Chondrocyte (in vitro differentiated cells): ENCODE results near the gene SLIT3. TPM values are rescaled to one million over a fixed set of nuclear protein-coding genes. Genes with fewer than 3 reads are reported as not detected.

Source experiments
- DNase-seq: peaks from one replicate; pipeline ENCODE4 v3.0.0; 2021; ENCODE audit warnings: mixed read lengths, low spot score
- H3K27ac Mint-ChIP-seq: one replicate; pipeline ENCODE4 v1.8.0; 2021; ENCODE audit warnings: mild to moderate bottlenecking, moderate library complexity, mixed read lengths; ENCODE audit not compliant: unreplicated experiment
- H3K27me3 Mint-ChIP-seq: 2 replicates; pipeline ENCODE4 v1.8.0; 2021; ENCODE audit warnings: low read depth, mixed read lengths
- H3K36me3 Mint-ChIP-seq: 2 replicates; pipeline ENCODE4 v1.8.0; 2021; ENCODE audit warnings: low read depth, mixed read lengths
- H3K4me1 Mint-ChIP-seq: 2 replicates; pipeline ENCODE4 v1.8.0; 2021; ENCODE audit warnings: low read depth, mild to moderate bottlenecking, mixed read lengths
- H3K4me3 Mint-ChIP-seq: one replicate; pipeline ENCODE4 v1.8.0; 2021; ENCODE audit warnings: mild to moderate bottlenecking, moderate library complexity, mixed read lengths; ENCODE audit not compliant: unreplicated experiment
- H3K9me3 Mint-ChIP-seq: 2 replicates; pipeline ENCODE4 v1.8.0; 2021; ENCODE audit warnings: low read depth, mixed read lengths
- total RNA-seq: library from RNA; stranded (reverse); gene quantifications from 3 replicates; pipeline ENCODE4 v1.2.1, GENCODE V29; 2021
- TF ChIP-seq, protein P1 (sequence below): fragments of 200-600 bp; sonication (generic); IDR thresholded peaks from 2 replicates; pipeline ENCODE4 v1.5.0; 2021; ENCODE audit warnings: antibody characterized with exemption, mild to moderate bottlenecking, moderate library complexity

The SLIT3 gene
- total RNA-seq, 1 donor from 2014 or later = 116 TPM

DNA sequence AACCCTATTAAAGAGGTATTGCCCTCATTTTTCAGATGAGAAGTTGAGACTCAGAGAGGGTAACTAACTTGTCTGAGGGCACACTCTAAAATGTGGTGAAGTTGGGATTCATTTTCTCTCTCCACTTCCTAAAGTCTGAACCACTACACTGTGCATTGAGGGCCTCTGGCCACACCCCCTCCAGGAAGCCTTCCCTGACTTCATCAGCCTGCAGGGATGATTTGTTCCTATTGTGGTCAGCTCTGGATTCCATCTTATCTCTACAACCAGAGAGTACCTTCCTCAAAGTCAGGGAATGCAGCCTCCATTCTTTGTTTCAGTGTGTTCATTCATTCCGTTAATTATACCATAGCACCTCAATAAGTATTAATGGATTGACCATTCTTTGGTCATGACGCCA lies 365.8 kb downstream of the SLIT3 start:
- Mint-ChIP-seq H3K4me3 (no peak overlapping the region), H3K27me3 (no peaks in the 10 kb centered on the region), H3K27ac (no peak overlapping the region), H3K4me1 (peaks cover 17% of the 10 kb centered on the region), H3K36me3 (peaks cover 7% of the 10 kb centered on the region), H3K9me3 (no peaks in the 10 kb centered on the region)
- no peak for DNase-seq
- TF ChIP-seq, protein P1, sequence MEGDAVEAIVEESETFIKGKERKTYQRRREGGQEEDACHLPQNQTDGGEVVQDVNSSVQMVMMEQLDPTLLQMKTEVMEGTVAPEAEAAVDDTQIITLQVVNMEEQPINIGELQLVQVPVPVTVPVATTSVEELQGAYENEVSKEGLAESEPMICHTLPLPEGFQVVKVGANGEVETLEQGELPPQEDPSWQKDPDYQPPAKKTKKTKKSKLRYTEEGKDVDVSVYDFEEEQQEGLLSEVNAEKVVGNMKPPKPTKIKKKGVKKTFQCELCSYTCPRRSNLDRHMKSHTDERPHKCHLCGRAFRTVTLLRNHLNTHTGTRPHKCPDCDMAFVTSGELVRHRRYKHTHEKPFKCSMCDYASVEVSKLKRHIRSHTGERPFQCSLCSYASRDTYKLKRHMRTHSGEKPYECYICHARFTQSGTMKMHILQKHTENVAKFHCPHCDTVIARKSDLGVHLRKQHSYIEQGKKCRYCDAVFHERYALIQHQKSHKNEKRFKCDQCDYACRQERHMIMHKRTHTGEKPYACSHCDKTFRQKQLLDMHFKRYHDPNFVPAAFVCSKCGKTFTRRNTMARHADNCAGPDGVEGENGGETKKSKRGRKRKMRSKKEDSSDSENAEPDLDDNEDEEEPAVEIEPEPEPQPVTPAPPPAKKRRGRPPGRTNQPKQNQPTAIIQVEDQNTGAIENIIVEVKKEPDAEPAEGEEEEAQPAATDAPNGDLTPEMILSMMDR = no peak

DNA sequence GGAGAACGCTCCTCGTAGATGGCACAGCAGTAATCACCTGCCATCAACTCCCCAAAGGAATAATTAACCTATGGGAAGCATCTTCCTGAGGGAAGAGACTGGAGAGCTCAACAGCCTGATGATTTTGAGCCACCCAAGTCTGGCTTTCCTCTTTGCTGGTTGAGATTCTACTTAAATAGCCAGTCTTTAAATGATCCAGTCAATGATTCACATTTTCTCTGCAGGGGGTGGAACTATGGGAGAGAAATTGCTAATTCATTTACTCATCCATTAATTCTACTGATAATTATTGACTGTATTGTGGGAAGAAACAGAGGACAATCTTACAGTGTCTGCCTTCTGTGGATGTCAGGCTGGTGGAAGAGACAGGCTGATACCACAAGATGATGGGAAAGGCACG lies 366.8 kb downstream of the SLIT3 start:
- Mint-ChIP-seq H3K4me1 (peaks cover 17% of the 10 kb centered on the region), H3K27ac (no peak overlapping the region), H3K27me3 (no peaks in the 10 kb centered on the region), H3K4me3 (no peak overlapping the region), H3K9me3 (no peaks in the 10 kb centered on the region), H3K36me3 (peaks cover 7% of the 10 kb centered on the region)
- TF ChIP-seq, protein P1 = no peak
- DNase-seq = no peak

DNA sequence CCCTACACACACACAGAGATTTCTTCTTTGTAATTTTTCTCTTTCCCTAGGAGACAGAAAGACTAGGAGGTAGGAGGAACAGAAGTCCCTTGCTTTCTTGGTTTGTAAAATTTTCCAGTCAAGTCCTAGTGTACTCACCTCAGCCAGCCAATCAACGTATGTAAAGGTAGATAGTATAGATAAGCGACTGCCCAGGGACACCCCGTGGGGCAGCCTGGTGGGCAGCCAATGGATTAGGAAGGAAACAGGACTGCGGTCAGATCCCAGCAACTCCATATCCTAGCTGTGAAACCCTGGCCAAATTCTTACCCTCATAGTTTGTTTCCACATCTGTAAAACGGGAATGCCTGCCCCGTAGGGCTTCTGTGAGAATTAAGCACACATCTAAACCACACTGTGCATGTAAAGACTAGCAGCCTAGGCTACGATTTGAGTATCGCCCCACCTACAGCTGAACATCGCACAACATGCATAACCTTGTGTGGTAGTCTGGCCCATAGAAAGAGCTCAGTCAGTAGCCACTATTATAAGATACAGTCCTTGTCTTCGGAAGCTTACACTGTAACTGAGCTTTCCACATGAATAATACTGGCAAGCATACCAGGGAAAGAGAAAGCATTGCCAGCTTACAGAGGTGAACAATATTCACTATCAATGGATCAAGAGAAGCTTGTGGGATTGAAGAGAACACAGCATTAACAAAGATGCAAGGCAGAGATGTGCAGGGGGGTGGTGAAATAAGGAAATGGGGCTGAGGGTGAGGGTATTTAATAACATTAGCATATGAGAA lies 368.3 kb downstream of the SLIT3 start:
- Mint-ChIP-seq H3K27ac (no peak overlapping the region), H3K9me3 (no peaks in the 10 kb centered on the region), H3K4me1 (peaks cover 26% of the 10 kb centered on the region), H3K36me3 (peaks cover 7% of the 10 kb centered on the region), H3K27me3 (no peaks in the 10 kb centered on the region), H3K4me3 (no peak overlapping the region)
- TF ChIP-seq, protein P1 = no peak
- DNase-seq = no peak

DNA sequence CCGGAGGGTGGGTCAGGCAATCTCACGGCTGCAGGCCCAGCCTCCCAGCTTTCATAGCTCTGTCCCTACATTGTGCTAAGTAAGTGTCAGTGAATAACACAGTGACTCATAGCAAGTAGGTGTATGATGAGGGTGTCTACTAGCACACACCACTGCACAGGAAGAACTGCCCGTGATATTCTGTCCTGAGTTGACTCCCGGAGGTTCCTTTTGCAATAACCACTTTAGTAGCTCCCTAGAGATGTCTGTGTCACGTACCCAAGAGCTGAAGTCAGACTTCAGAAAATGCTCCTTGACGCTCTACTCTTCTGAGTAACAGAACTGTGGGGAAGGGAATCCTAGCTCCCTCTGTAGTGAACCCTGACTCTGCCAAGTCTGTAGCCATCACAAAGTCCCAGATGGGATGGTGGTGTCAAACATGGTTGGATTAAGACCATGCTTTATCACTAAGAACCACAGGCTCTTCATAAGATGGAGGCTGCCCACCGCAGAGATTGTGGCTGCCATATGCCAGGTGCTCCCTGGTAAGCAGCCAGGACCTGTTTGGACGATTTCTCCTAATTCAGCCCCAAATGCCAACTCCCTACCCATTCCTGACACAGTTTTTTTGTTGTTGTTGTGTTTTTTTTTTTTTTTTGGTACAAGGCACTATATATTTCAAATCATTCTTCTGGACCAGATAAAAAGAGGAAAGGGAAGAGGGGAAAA lies 369.1 kb downstream of the SLIT3 start:
- no peak for DNase-seq
- Mint-ChIP-seq H3K36me3 (peaks cover 4% of the 10 kb centered on the region), H3K4me3 (no peak overlapping the region), H3K27me3 (no peaks in the 10 kb centered on the region), H3K4me1 (peaks cover 26% of the 10 kb centered on the region), H3K27ac (peak overlapping the region; percentile 68), H3K9me3 (no peaks in the 10 kb centered on the region)
- TF ChIP-seq, protein P1 = no peak

DNA sequence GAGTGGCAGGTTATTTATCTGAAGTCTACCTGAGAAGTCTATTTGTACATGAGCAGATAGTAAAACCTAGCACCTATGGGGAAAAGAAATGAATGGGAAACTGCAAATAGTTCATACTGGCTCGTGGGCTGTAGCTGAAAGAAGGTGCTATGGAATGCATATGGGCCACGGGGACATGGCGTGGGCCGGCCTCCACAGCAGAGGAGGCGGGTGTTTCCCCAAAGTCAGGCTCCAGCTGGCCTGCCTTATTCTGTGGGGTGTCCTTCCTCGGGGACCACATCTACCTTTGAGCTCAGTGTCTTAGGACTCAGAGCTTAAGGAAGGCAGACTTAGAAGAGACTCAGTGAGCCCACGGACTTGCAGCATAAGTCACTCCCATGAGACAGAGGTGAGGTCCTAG lies 371.3 kb downstream of the SLIT3 start:
- no peak overlapping the region for H3K27ac Mint-ChIP-seq
- H3K4me1 Mint-ChIP-seq = peaks cover 26% of the 10 kb centered on the region
- H3K27me3 Mint-ChIP-seq = no peaks in the 10 kb centered on the region

More for the DNA sequence above, 371.3 kb downstream of the SLIT3 start:
- Mint-ChIP-seq H3K36me3 (peaks cover 4% of the 10 kb centered on the region), H3K4me3 (no peak overlapping the region), H3K9me3 (no peaks in the 10 kb centered on the region)
- DNase-seq = no peak
- TF ChIP-seq, protein P1 = no peak
